HL-60 (cell line): ENCODE data around the gene PLSCR4.

Source experiments
- DNase-seq, 2 experiments: peaks; one replicate each; pipeline ENCODE4 v3.0.0-alpha.2; 2010 to 2020; ENCODE audit warnings: low read depth in 1 of 2, low spot score in 1 of 2
- H3K27ac ChIP-seq: fragments of 250-450 bp; sonication (Bioruptor Pico); replicated peaks from 2 replicates; pipeline ENCODE4 v1.5.1; 2020; ENCODE audit warnings: mild to moderate bottlenecking, moderate library complexity
- H3K27me3 ChIP-seq: fragments of 250-450 bp; sonication (Bioruptor Pico); 2 replicates; pipeline ENCODE4 v1.5.1; 2021; ENCODE audit warnings: mild to moderate bottlenecking, moderate library complexity; ENCODE audit not compliant: insufficient read depth, poor library complexity, severe bottlenecking
- H3K4me3 ChIP-seq: replicated peaks from 2 replicates; pipeline ENCODE4 v1.5.1; 2011; ENCODE audit warnings: mild to moderate bottlenecking, control low read depth, low read length; ENCODE audit not compliant: insufficient read depth
- CTCF ChIP-seq: IDR thresholded peaks from one replicate; pipeline ENCODE4 v1.5.1; 2011; ENCODE audit warnings: low read length, control low read depth, inconsistent platforms; ENCODE audit not compliant: insufficient read depth
- GABPA ChIP-seq: IDR thresholded peaks from 2 replicates; pipeline ENCODE4 v1.6.1; 2012; ENCODE audit warnings: low read depth
- POLR2AphosphoS5 ChIP-seq: IDR thresholded peaks from 2 replicates; pipeline ENCODE4 v1.6.1; 2012; ENCODE audit warnings: low read depth
- REST ChIP-seq: IDR thresholded peaks from 2 replicates; pipeline ENCODE4 v1.6.1; 2012; ENCODE audit warnings: low read depth; ENCODE audit not compliant: insufficient replicate concordance
- SPI1 ChIP-seq: IDR thresholded peaks from 2 replicates; pipeline ENCODE4 v1.6.1; 2012; ENCODE audit warnings: low read depth, mild to moderate bottlenecking, borderline replicate concordance

PLSCR4 gene

GRCh38 chr3:146268535-146269219 lies 17.8 kb upstream of the PLSCR4 start:
- no peak for DNase-seq
- no peak for TF ChIP-seq POLR2AphosphoS5
- no peak for TF ChIP-seq SPI1
- no peak for TF ChIP-seq REST
- no peak for TF ChIP-seq CTCF

GRCh38 chr3:146265720-146266119 lies 14.8 kb upstream of the PLSCR4 start:
- no peak for TF ChIP-seq GABPA
- no peak for TF ChIP-seq REST
- TF ChIP-seq CTCF: no peak
- no peak for TF ChIP-seq POLR2AphosphoS5
- no peak for TF ChIP-seq SPI1
- DNase-seq: no peak
- Histone ChIP-seq H3K4me3 (no peak overlapping the region), H3K27me3 (no peaks in the 10 kb centered on the region), H3K27ac (no peak overlapping the region)

More at GRCh38 chr3:146268535-146269219, 17.8 kb upstream of the PLSCR4 start:
- H3K27ac ChIP-seq: no peak overlapping the region
- no peak overlapping the region for H3K4me3 ChIP-seq
- H3K27me3 ChIP-seq: no peaks in the 10 kb centered on the region

DNA sequence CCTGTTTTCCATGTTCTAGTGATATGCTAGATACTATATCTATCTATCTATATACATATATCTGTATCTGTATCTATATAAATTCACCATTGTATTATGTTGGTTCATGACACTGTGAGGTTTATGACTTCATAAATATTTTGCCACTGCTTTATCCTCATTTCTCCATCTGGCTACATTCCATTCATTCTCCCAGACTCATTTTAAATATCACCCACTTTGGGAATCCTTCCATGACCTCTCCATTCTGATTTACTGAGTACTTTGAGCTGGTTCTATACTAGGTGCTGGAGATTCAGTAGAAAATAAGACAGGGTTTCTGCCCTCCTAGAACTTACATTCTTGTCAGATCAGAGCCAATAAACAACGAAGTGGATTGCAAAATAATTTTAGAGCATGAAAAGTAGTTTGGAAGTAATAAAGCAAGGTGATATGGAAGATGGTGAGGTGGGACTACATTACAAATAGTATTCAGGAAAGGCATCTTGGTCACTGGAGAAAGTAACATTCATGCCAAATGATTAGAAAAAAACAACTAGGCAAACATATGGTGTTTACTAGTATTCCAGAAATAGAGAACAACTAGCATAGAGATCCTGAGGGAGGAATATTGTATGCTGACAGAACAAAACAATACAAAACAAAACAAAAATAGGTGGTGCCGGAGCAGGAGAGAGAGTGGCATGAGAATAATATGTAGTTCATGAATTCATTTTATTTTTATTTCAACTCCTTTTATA lies 11.6 kb upstream of the PLSCR4 start:
- no peak overlapping the region for H3K27ac ChIP-seq
- H3K4me3 ChIP-seq: no peak overlapping the region
- TF ChIP-seq CTCF: no peak
- no peak for TF ChIP-seq REST
- TF ChIP-seq POLR2AphosphoS5: no peak
- no peak for TF ChIP-seq SPI1
- no peak for TF ChIP-seq GABPA
- no peaks in the 10 kb centered on the region for H3K27me3 ChIP-seq
- DNase-seq: no peak
